ENCODE measurements around the gene SKI.

SKI gene

DNA sequence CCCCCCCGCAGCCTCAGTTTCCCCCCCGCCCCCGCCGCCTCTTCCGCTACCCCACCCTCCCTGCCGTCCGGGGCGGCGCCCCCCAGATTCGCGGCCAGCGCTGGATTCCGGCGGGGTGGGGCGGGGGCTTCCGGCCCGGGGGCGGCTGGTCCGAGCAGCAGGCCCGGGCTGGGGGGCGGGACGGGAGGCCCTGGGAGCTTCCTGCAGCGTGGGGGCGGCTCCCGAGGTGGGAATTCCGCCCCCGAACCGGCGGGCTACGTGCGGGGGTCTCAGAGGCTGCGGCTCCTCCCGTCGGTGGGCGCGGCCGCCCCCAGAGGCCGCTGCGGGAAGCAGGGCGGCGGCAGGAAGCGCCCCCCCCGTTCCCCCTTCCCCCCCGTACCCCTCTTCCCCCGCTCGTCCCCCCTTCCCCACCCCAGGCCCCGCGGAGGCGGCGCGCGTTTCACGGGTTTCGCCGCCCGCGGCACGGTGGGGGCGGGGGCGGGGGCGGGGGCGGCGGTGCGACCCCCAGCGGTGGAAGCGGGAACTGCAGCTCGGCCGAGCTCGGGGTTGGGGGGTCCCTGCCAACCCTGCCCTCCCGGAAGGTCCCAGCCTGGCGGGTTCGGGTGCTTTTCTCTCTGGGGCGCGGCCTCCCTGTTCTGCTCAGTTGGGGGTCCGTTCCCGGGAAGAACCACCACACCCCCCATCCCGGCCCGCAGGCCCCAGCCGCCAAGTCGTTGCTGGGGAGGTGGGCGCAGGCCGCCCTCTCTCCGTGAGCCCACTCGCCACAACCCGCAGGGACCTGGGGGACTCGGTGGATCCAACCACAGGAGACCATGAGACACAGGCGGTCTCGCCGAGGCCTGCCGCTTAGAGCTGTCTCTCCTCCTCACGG is 86.9 kb downstream of the SKI start:
- H4K20me1 ChIP-seq (ENCODE audit: insufficient read depth, low read length), result peaks cover 18% of the 10 kb centered on the region
- H3K79me2 ChIP-seq (ENCODE audit: insufficient read depth, low read length), result no peaks in the 10 kb centered on the region
- H3K36me3 ChIP-seq (ENCODE audit: insufficient read depth, low read length), result no peaks in the 10 kb centered on the region
- H3K4me1 ChIP-seq (ENCODE audit: insufficient read depth, low read length), result peaks cover 43% of the 10 kb centered on the region
- no peaks in the 10 kb centered on the region for H3K27me3 ChIP-seq (ENCODE audit: insufficient read depth, low read length, poor library complexity)
- H3K27ac ChIP-seq (ENCODE audit: low read length), result peak overlapping the region; percentile 63
- peak; percentile 63 for DNase-seq
- H3K9ac ChIP-seq (ENCODE audit: low read depth, low read length), result peak overlapping the region; percentile 65
- no peak for TF ChIP-seq EZH2 (IDR thresholded peaks at IDR 0.05; ENCODE audit: borderline replicate concordance, low read depth, low read length, severe bottlenecking)
- TF ChIP-seq, protein P1, sequence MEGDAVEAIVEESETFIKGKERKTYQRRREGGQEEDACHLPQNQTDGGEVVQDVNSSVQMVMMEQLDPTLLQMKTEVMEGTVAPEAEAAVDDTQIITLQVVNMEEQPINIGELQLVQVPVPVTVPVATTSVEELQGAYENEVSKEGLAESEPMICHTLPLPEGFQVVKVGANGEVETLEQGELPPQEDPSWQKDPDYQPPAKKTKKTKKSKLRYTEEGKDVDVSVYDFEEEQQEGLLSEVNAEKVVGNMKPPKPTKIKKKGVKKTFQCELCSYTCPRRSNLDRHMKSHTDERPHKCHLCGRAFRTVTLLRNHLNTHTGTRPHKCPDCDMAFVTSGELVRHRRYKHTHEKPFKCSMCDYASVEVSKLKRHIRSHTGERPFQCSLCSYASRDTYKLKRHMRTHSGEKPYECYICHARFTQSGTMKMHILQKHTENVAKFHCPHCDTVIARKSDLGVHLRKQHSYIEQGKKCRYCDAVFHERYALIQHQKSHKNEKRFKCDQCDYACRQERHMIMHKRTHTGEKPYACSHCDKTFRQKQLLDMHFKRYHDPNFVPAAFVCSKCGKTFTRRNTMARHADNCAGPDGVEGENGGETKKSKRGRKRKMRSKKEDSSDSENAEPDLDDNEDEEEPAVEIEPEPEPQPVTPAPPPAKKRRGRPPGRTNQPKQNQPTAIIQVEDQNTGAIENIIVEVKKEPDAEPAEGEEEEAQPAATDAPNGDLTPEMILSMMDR (IDR thresholded peaks at IDR 0.05; ENCODE audit: borderline replicate concordance, extremely low read depth, low read length, poor library complexity, severe bottlenecking), result peak; percentile 72
- H3K4me2 ChIP-seq (ENCODE audit: insufficient read depth, low read length), result peak overlapping the region; percentile 82
- no peaks in the 10 kb centered on the region for H3K9me3 ChIP-seq (ENCODE audit: insufficient read depth, low read length, severe bottlenecking)
- peak overlapping the region; percentile 12 to 57; a peak in 3 of 4 replicates for H3K4me3 ChIP-seq (ENCODE audit: low read depth in 1 of 2, low read length in 2 of 2)
- peak; percentile 51 for ATAC-seq (ENCODE audit: insufficient read depth, low read depth)
- H2AFZ ChIP-seq (ENCODE audit: low read depth, low read length), result peak overlapping the region; percentile 70

- no peaks in the 10 kb centered on the region for H3K79me2 ChIP-seq (ENCODE audit: insufficient read depth, low read length)
- H3K27me3 ChIP-seq (ENCODE audit: insufficient read depth, low read length, poor library complexity), result no peaks in the 10 kb centered on the region
- H3K4me3 ChIP-seq (ENCODE audit: low read depth in 1 of 2, low read length in 2 of 2), result peak overlapping the region in 1 of 2 experiments; percentile 57; a peak in 3 of 4 replicates
- peaks cover 14% of the 10 kb centered on the region for H4K20me1 ChIP-seq (ENCODE audit: insufficient read depth, low read length)
- peak overlapping the region; percentile 65 for H3K9ac ChIP-seq (ENCODE audit: low read depth, low read length)
- H3K9me3 ChIP-seq (ENCODE audit: insufficient read depth, low read length, severe bottlenecking), result no peaks in the 10 kb centered on the region
- peak overlapping the region; percentile 63 for H3K27ac ChIP-seq (ENCODE audit: low read length)
- DNase-seq (peak; percentile 37), ATAC-seq (ENCODE audit: insufficient read depth, low read depth) (peak; percentile 29)
- peak overlapping the region; percentile 70 for H2AFZ ChIP-seq (ENCODE audit: low read depth, low read length)
- H3K4me2 ChIP-seq (ENCODE audit: insufficient read depth, low read length), result peak overlapping the region; percentile 82
- H3K36me3 ChIP-seq (ENCODE audit: insufficient read depth, low read length), result no peaks in the 10 kb centered on the region
- no peak for TF ChIP-seq EZH2 (IDR thresholded peaks at IDR 0.05; ENCODE audit: borderline replicate concordance, low read depth, low read length, severe bottlenecking)
- TF ChIP-seq, protein P1 (IDR thresholded peaks at IDR 0.05; ENCODE audit: borderline replicate concordance, extremely low read depth, low read length, poor library complexity, severe bottlenecking), result no peak
- peaks cover 51% of the 10 kb centered on the region for H3K4me1 ChIP-seq (ENCODE audit: insufficient read depth, low read length)
Measured at GRCh38 chr1:2315674-2316450, 87.7 kb downstream of the SKI start.

GRCh38 chr1:2316451-2316961 is 88.4 kb downstream of the SKI start:
- H2AFZ ChIP-seq (ENCODE audit: low read depth, low read length), result no peak overlapping the region
- DNase-seq, result no peak

More at GRCh38 chr1:2316451-2316961, 88.4 kb downstream of the SKI start:
- Histone ChIP-seq H3K9ac (ENCODE audit: low read depth, low read length) (peak overlapping the region; percentile 65; the same call in 1 of the 2 replicates), H3K9me3 (ENCODE audit: insufficient read depth, low read length, severe bottlenecking) (no peaks in the 10 kb centered on the region), H3K4me2 (ENCODE audit: insufficient read depth, low read length) (no peak overlapping the region), H3K27me3 (ENCODE audit: insufficient read depth, low read length, poor library complexity) (no peaks in the 10 kb centered on the region), H3K4me1 (ENCODE audit: insufficient read depth, low read length) (peaks cover 53% of the 10 kb centered on the region), H4K20me1 (ENCODE audit: insufficient read depth, low read length) (peaks cover 14% of the 10 kb centered on the region), H3K79me2 (ENCODE audit: insufficient read depth, low read length) (no peaks in the 10 kb centered on the region), H3K27ac (ENCODE audit: low read length) (no peak overlapping the region), H3K4me3 (ENCODE audit: low read depth in 1 of 2, low read length in 2 of 2) (no peak overlapping the region), H3K36me3 (ENCODE audit: insufficient read depth, low read length) (no peaks in the 10 kb centered on the region)
- TF ChIP-seq, protein P1 (IDR thresholded peaks at IDR 0.05; ENCODE audit: borderline replicate concordance, extremely low read depth, low read length, poor library complexity, severe bottlenecking), result no peak
- TF ChIP-seq EZH2 (IDR thresholded peaks at IDR 0.05; ENCODE audit: borderline replicate concordance, low read depth, low read length, severe bottlenecking), result no peak
- no peak for ATAC-seq (ENCODE audit: insufficient read depth, low read depth)
